ENCODE measurements around the gene ARL3.

Gene ARL3

DNA sequence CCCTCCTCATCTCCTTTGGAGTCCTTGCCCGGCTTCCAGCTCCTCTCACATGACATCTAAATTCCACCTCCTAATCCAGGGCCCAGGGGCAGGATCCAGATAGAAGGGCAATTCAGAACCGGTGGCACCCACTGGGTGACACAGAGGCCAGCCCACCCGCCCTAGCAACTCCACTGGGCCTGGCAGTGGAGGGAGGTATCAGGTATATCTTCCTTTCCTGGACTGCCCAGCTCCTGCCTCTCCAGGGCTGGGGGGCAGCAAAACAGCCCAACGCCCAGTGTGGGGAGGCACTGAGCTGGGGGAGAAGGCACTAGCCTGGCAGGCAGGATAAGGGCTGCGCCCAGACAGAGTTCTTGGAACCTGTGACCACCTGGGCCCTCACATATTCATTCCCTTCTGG lies 80.3 kb downstream of the ARL3 start:
- Histone ChIP-seq H3K27ac (ENCODE audit: low read length) (no peak overlapping the region), H3K9ac (ENCODE audit: low read depth, low read length) (no peak overlapping the region)

DNA sequence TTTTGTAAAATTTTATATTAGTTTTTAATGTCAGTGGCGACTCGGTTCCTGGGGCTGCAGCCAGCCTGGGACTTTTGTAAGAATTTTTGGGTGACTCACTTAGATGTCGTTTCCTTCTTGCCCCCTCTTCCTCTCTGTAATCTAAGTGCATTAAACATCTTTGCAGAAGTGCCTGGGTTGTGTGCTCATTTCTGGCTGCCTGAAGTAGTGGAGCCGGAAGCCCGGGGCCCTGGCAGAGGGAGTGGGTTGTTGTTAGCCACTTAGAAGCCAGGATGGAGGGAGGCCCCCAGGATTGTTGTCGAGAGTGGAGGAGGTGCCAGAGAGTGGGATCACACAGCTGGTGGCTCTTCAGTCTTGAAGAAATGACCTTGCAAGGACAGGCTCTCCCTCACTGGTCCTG lies 80.9 kb downstream of the ARL3 start:
- no peaks in the 10 kb centered on the region for H3K9me3 ChIP-seq (ENCODE audit: insufficient read depth, low read length, severe bottlenecking)
- ATAC-seq (ENCODE audit: insufficient read depth, low read depth) (no peak), DNase-seq (no peak)
- H3K79me2 ChIP-seq (ENCODE audit: insufficient read depth, low read length), result no peaks in the 10 kb centered on the region
- H3K27me3 ChIP-seq (ENCODE audit: insufficient read depth, low read length, poor library complexity), result no peaks in the 10 kb centered on the region
- no peak overlapping the region for H3K4me2 ChIP-seq (ENCODE audit: insufficient read depth, low read length)
- H3K9ac ChIP-seq (ENCODE audit: low read depth, low read length), result no peak overlapping the region
- TF ChIP-seq, protein P1, sequence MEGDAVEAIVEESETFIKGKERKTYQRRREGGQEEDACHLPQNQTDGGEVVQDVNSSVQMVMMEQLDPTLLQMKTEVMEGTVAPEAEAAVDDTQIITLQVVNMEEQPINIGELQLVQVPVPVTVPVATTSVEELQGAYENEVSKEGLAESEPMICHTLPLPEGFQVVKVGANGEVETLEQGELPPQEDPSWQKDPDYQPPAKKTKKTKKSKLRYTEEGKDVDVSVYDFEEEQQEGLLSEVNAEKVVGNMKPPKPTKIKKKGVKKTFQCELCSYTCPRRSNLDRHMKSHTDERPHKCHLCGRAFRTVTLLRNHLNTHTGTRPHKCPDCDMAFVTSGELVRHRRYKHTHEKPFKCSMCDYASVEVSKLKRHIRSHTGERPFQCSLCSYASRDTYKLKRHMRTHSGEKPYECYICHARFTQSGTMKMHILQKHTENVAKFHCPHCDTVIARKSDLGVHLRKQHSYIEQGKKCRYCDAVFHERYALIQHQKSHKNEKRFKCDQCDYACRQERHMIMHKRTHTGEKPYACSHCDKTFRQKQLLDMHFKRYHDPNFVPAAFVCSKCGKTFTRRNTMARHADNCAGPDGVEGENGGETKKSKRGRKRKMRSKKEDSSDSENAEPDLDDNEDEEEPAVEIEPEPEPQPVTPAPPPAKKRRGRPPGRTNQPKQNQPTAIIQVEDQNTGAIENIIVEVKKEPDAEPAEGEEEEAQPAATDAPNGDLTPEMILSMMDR (IDR thresholded peaks at IDR 0.05; ENCODE audit: borderline replicate concordance, extremely low read depth, low read length, poor library complexity, severe bottlenecking), result no peak
- no peak for TF ChIP-seq EZH2 (IDR thresholded peaks at IDR 0.05; ENCODE audit: borderline replicate concordance, low read depth, low read length, severe bottlenecking)
- H2AFZ ChIP-seq (ENCODE audit: low read depth, low read length), result no peak overlapping the region
- no peaks in the 10 kb centered on the region for H4K20me1 ChIP-seq (ENCODE audit: insufficient read depth, low read length)
- no peak overlapping the region for H3K4me3 ChIP-seq (ENCODE audit: low read depth in 1 of 2, low read length in 2 of 2)
- no peaks in the 10 kb centered on the region for H3K36me3 ChIP-seq (ENCODE audit: insufficient read depth, low read length)
- H3K4me1 ChIP-seq (ENCODE audit: insufficient read depth, low read length), result peaks cover 6% of the 10 kb centered on the region; the same call in 1 of the 2 replicates
- no peak overlapping the region for H3K27ac ChIP-seq (ENCODE audit: low read length)

More for the DNA sequence above, 80.3 kb downstream of the ARL3 start:
- DNase-seq (no peak), ATAC-seq (ENCODE audit: insufficient read depth, low read depth) (no peak)
- Histone ChIP-seq H2AFZ (ENCODE audit: low read depth, low read length) (no peak overlapping the region), H3K27me3 (ENCODE audit: insufficient read depth, low read length, poor library complexity) (no peaks in the 10 kb centered on the region), H3K4me2 (ENCODE audit: insufficient read depth, low read length) (no peak overlapping the region), H3K4me3 (ENCODE audit: low read depth in 1 of 2, low read length in 2 of 2) (no peak overlapping the region), H3K4me1 (ENCODE audit: insufficient read depth, low read length) (peaks cover 6% of the 10 kb centered on the region; the same call in 1 of the 2 replicates), H3K79me2 (ENCODE audit: insufficient read depth, low read length) (no peaks in the 10 kb centered on the region), H3K9me3 (ENCODE audit: insufficient read depth, low read length, severe bottlenecking) (no peaks in the 10 kb centered on the region), H3K36me3 (ENCODE audit: insufficient read depth, low read length) (no peaks in the 10 kb centered on the region), H4K20me1 (ENCODE audit: insufficient read depth, low read length) (no peaks in the 10 kb centered on the region)
- TF ChIP-seq, protein P1 (IDR thresholded peaks at IDR 0.05; ENCODE audit: borderline replicate concordance, extremely low read depth, low read length, poor library complexity, severe bottlenecking), result no peak
- TF ChIP-seq EZH2 (IDR thresholded peaks at IDR 0.05; ENCODE audit: borderline replicate concordance, low read depth, low read length, severe bottlenecking), result no peak

DNA sequence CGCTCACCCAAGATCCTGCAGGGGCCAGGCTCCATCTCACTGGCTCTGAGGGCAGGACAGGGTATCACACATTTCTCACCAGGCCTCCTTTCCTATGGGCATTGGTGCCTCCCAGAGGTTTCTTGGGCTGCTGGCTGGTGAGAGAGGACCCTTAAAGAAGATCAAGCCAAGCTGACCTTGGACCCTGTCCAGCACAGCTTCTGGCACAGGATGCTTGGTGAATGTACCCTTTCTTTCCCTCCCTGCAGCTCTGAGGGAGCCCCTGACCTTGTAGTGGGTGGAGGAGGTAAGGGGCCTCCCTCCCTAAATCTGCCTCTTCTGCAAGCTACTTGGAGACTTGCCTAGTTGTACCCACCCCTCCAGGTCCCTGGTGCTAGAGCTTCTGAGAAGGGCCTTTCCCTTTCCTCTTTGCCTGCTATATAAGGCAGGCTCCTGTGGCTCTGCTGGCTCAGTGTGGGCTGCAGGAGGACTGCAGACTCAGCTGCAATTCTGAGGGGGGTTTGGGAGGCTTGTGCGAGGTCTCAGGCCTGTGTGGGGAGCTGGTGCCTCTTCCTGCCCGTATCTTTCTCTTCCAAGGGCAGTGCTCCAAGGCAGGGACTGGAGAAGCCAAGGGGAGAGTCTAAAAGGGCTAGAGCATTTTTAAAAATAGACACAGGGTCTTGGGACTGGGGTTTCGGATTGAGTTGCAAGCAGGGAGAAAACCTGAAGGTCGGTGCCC lies 81.6 kb downstream of the ARL3 start:
- no peak for DNase-seq
- TF ChIP-seq, protein P1 (IDR thresholded peaks at IDR 0.05; ENCODE audit: borderline replicate concordance, extremely low read depth, low read length, poor library complexity, severe bottlenecking), result no peak
- no peak overlapping the region for H3K9ac ChIP-seq (ENCODE audit: low read depth, low read length)
- H3K27me3 ChIP-seq (ENCODE audit: insufficient read depth, low read length, poor library complexity), result no peaks in the 10 kb centered on the region
- no peaks in the 10 kb centered on the region for H3K79me2 ChIP-seq (ENCODE audit: insufficient read depth, low read length)
- H3K9me3 ChIP-seq (ENCODE audit: insufficient read depth, low read length, severe bottlenecking), result no peaks in the 10 kb centered on the region
- ATAC-seq (ENCODE audit: insufficient read depth, low read depth), result no peak
- no peak overlapping the region for H2AFZ ChIP-seq (ENCODE audit: low read depth, low read length)
- no peak overlapping the region for H3K27ac ChIP-seq (ENCODE audit: low read length)
- H3K4me2 ChIP-seq (ENCODE audit: insufficient read depth, low read length), result no peak overlapping the region
- peaks cover 6% of the 10 kb centered on the region; the same call in 1 of the 2 replicates for H3K4me1 ChIP-seq (ENCODE audit: insufficient read depth, low read length)
- H4K20me1 ChIP-seq (ENCODE audit: insufficient read depth, low read length), result no peaks in the 10 kb centered on the region
- no peak overlapping the region for H3K4me3 ChIP-seq (ENCODE audit: low read depth in 1 of 2, low read length in 2 of 2)
- no peaks in the 10 kb centered on the region for H3K36me3 ChIP-seq (ENCODE audit: insufficient read depth, low read length)

All from DND-41 (cell line).